HG03558 (cell line): Measurements from ENCODE around the gene RNASE4.
"Not testable (repeated sequence)": the region's sequence is repeated elsewhere in the genome, so short reads cannot be mapped to it uniquely, and the experiment has no call there.

ENCODE experiments used
- ATAC-seq: cut with Tn5 transposase; IDR thresholded peaks from one replicate; pipeline ENCODE4 v1.9.1; 2021; ENCODE audit warnings: moderate number of reproducible peaks; ENCODE audit not compliant: unreplicated experiment; ENCODE audit errors: extremely low read depth

RNASE4 gene

GRCh38 chr14:20696764-20697163 is 12.4 kb downstream of the RNASE4 start:
- ATAC-seq = no peak

- ATAC-seq = no peak
Measured at GRCh38 chr14:20697273-20698017, 13.1 kb downstream of the RNASE4 start.

GRCh38 chr14:20698018-20698329 is 13.6 kb downstream of the RNASE4 start:
- no peak for ATAC-seq

- ATAC-seq = no peak
Measured at GRCh38 chr14:20698934-20699333, 14.6 kb downstream of the RNASE4 start.

- no peak for ATAC-seq
Measured at GRCh38 chr14:20699931-20700330, 15.6 kb downstream of the RNASE4 start.

GRCh38 chr14:20700965-20701364 is 16.6 kb downstream of the RNASE4 start:
- not testable (repeated sequence) for ATAC-seq

- no peak for ATAC-seq
Measured at GRCh38 chr14:20706657-20707355, 22.4 kb downstream of the RNASE4 start.

GRCh38 chr14:20707622-20708021 is 23.3 kb downstream of the RNASE4 start:
- no peak for ATAC-seq

GRCh38 chr14:20711261-20711660 is 26.9 kb downstream of the RNASE4 start:
- no peak for ATAC-seq

- ATAC-seq = no peak
Measured at GRCh38 chr14:20711685-20712084, 27.3 kb downstream of the RNASE4 start.

- ATAC-seq = no peak
Measured at GRCh38 chr14:20712904-20713303, 28.5 kb downstream of the RNASE4 start.

GRCh38 chr14:20714593-20715250 is 30.4 kb downstream of the RNASE4 start:
- ATAC-seq = no peak

- ATAC-seq = no peak
Measured at GRCh38 chr14:20719777-20720176, 35.4 kb downstream of the RNASE4 start.

GRCh38 chr14:20720741-20721140 is 36.4 kb downstream of the RNASE4 start:
- ATAC-seq = no peak

GRCh38 chr14:20722016-20722415 is 37.7 kb downstream of the RNASE4 start:
- no peak for ATAC-seq

- no peak for ATAC-seq
Measured at GRCh38 chr14:20723488-20723887, 39.1 kb downstream of the RNASE4 start.

GRCh38 chr14:20726121-20726520 is 41.8 kb downstream of the RNASE4 start:
- ATAC-seq = not testable (repeated sequence)

GRCh38 chr14:20726531-20726930 is 42.2 kb downstream of the RNASE4 start:
- no peak for ATAC-seq

GRCh38 chr14:20730891-20731290 is 46.5 kb downstream of the RNASE4 start:
- no peak for ATAC-seq

- no peak for ATAC-seq
Measured at GRCh38 chr14:20732477-20732876, 48.1 kb downstream of the RNASE4 start.

GRCh38 chr14:20732979-20733635 is 48.7 kb downstream of the RNASE4 start:
- ATAC-seq = no peak
